Measurements from ENCODE around the gene GABBR2.
"Not testable (repeated sequence)": the region's sequence is repeated elsewhere in the genome, so short reads cannot be mapped to it uniquely, and the experiment has no call there.

GABBR2 gene

GRCh38 chr9:98591696-98592095 lies 117.0 kb downstream of the GABBR2 start:
- no peak for DNase-seq

GRCh38 chr9:98590101-98590500 lies 118.6 kb downstream of the GABBR2 start:
- no peak for DNase-seq

DNA sequence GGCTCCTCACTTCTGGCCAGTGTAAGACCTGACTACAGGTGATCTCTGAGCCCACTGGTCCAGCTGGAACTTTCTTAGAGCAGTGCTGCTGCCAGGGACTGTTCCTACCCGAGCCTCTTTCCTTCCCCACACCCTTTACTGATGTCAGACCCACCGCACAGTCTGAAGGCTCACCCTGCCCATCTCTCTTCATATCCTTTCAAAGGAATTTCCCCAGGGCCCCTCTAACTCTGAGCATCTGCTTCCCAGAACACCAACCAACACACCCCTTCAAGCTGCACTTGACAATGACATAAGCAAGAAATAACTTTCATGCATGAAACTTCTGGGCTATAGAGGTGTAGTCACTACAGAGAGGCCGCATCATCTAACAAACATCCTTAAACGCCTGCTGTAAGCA lies 119.6 kb downstream of the GABBR2 start:
- no peak for DNase-seq

DNA sequence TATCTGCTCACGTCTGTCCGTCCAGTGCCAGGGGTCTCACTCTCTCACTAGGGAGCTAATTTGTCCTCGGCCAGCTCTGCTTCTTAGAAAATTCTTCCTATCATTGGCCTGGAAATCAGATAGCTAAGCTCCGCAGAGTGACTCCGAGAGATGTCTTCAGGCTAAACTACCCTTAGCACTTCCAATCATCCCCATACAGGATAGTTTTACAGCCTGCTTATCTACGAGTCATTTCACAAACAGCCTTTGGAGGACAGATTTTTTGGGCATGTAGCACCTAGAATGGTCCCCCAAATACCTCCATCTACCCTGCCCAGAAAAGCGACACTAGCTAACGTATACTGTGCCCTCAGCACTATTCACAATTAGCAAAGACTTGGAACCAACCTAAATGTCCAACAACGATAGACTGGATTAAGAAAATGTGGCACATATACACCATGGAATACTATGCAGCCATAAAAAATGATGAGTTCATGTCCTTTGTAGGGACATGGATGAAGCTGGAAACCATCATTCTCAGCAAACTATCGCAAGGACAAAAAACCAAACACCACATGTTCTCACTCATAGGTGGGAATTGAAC lies 123.8 kb downstream of the GABBR2 start:
- DNase-seq, result not testable (repeated sequence)

GRCh38 chr9:98584059-98584458 lies 124.7 kb downstream of the GABBR2 start:
- no peak for DNase-seq

DNA sequence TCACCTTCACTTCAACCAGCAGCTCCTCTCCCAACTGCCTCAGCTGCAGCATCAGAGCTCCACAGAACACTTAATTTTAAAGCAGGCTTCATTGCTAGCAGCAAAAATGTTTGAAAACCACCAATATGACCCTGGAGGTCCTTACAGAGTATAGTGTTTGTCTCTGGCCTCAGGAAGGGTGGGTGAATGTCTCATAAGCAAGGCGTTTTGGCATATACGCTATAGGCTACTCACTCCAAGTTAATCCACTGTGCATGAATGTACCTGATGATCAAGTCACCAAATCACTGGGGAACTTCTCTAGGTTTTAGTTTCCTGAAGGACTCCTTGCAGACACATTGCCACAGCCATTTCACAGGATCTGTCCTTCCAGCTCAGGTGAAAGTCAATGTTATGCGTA lies 125.3 kb downstream of the GABBR2 start:
- no peak for DNase-seq

DNA sequence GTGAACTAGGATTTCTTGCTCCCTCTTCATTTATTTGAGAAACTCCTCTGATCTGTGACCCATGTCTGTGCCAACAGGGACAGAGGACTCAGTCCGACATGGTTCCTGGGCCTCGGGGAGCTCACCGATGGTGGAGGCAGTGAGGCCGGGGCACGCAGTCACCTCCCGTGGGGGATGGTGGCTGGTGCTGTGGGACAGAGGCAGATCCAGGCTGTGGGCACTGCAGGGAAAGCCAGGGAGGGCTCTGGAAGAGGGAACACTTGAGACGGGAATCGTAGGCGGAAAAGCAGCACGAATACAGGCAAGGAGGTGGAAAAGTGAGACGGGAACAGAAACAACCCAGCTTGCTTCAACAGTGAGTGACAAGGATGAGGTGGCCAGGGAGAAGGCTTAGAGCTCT lies 127.8 kb downstream of the GABBR2 start:
- no peak for DNase-seq

- DNase-seq, result no peak
Observed at GRCh38 chr9:98579700-98580099, 129.0 kb downstream of the GABBR2 start.

GRCh38 chr9:98577446-98577845 lies 131.3 kb downstream of the GABBR2 start:
- no peak for DNase-seq

- DNase-seq, result no peak
Observed at GRCh38 chr9:98576859-98577258, 131.9 kb downstream of the GABBR2 start.

- no peak for DNase-seq
Observed at GRCh38 chr9:98576354-98576753, 132.4 kb downstream of the GABBR2 start.

GRCh38 chr9:98575379-98576346 lies 133.1 kb downstream of the GABBR2 start:
- DNase-seq, result no peak

GRCh38 chr9:98573749-98574278 lies 134.9 kb downstream of the GABBR2 start:
- DNase-seq, result no peak

DNA sequence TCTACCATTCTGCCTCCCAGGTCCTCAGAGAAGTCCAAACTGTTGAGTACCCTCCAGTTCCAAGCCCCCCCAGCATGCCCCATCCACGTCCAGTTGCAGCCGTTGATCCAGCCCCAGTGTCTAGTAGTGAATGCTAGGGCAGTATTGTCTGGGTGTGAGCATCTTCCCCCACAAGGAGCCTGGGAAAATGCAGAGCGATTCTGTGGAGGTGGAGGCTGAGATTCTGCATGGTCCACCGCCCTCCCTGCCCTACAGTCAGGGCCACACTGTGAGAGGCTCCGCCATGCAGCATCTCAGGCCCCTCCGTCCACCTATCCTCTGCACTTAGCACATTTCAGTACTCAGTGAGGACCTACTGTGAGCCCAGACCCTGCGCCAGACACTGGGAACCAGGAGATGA lies 135.9 kb downstream of the GABBR2 start:
- no peak for DNase-seq

DNA sequence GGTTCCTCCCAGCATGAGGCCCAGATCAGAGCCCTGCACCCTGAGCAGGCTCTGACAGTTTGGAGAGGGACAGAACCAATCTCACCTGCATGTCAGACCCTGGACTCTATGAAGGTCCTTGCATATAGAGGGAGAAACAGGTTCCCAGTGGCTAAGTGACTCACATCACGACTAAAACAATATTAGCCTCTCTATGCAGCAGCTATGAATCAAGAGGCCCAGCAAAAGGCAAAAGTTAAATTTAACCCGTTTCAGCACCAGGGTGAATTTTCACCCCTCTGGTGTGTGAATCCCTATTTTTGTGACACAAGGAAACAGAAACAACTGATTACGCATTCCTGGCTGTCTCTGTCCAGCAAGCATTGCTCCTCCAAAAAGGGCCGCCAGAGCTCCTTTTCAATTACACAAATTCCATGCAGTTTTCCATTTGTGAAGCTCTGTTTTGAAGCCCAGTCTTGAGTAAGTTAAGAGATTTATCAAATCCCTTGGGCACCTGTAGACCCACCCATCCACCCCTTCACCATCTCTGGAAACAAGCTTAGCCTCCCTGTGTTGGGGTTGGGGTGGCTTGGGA lies 136.6 kb downstream of the GABBR2 start:
- DNase-seq, result no peak

- DNase-seq, result no peak
Observed at GRCh38 chr9:98571643-98572042, 137.1 kb downstream of the GABBR2 start.

DNA sequence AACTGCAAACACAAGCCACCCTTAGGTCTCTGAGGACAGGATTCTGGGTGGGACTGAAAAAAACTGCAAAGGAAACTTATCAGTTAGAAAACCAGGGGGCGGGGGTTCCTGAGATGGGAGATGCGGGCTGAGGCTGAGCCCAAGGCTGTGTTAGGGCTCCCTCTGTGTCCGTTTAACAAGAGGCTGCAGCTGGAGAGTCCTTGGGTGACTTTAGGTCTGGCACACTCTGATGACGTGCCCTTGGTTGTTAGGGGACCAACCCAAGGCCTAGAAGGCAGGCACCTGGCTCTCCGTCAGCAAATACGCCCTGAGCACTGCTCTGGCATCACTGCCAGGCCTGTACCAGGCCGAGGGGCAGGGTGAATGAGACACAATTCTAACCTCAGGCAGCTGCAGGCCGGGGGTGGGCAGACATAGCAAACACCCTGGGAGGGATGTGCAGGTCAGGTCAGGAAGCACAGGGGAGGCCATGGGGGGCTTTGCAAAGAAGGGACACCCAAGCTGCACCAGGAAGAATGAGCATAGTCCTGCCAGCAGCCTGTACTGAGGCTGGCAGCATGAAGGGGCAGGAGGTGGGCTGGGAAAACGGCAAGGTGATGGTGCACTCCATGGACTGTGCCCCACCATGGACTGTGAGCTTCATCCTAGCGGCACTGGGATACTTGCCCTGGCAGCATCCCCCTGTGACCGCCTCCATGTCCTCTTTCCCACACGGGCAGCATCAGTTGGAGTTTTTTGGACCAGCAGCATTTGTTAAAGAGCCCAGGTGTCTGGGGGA lies 137.9 kb downstream of the GABBR2 start:
- no peak for DNase-seq

- no peak for DNase-seq
Observed at GRCh38 chr9:98570055-98570454, 138.7 kb downstream of the GABBR2 start.

- no peak for DNase-seq
Observed at GRCh38 chr9:98569491-98569890, 139.2 kb downstream of the GABBR2 start.

- DNase-seq, result no peak
Observed at GRCh38 chr9:98568909-98569469, 139.7 kb downstream of the GABBR2 start.

GRCh38 chr9:98568234-98568908 lies 140.4 kb downstream of the GABBR2 start:
- DNase-seq, result no peak
